D721Med (cell line): ENCODE measurements around the gene NEK1.

Source experiments
- DNase-seq: peaks from one replicate; pipeline ENCODE4 v3.0.0; 2011; ENCODE audit warnings: low spot score; ENCODE audit not compliant: insufficient read length
- FAIRE-seq: peaks from 2 replicates; lab custom pipeline; 2011; peaks lifted over from hg19 to GRCh38; lab: Jason Lieb, UNC
- TF ChIP-seq, protein P1 (sequence below): IDR thresholded peaks from 2 replicates; pipeline ENCODE4 v1.5.1; 2012; ENCODE audit warnings: mild to moderate bottlenecking, control low read depth; ENCODE audit not compliant: insufficient read depth; ENCODE audit errors: missing control alignments

The NEK1 gene

DNA sequence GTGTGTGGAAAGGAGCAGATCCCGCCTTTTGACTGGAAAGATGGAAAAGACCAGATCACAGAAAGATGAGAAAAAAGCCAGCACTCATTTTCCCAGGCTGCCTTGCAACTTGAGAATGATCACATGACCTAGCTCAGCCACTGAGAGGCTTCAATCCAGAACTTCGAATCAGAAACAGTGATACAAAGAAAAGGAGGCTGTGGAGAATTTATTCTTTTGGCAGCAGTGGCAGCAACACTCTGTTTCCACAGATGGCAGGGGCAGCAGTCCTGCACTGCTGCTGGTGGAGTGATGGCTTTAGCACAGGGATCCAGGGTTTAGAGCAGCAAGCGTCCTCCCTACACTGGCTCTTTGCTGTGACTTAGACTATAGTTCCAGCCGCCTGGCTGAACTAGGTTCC, 263.8 kb downstream of the NEK1 start:
- FAIRE-seq (no peak), DNase-seq (no peak)
- TF ChIP-seq, protein P1, sequence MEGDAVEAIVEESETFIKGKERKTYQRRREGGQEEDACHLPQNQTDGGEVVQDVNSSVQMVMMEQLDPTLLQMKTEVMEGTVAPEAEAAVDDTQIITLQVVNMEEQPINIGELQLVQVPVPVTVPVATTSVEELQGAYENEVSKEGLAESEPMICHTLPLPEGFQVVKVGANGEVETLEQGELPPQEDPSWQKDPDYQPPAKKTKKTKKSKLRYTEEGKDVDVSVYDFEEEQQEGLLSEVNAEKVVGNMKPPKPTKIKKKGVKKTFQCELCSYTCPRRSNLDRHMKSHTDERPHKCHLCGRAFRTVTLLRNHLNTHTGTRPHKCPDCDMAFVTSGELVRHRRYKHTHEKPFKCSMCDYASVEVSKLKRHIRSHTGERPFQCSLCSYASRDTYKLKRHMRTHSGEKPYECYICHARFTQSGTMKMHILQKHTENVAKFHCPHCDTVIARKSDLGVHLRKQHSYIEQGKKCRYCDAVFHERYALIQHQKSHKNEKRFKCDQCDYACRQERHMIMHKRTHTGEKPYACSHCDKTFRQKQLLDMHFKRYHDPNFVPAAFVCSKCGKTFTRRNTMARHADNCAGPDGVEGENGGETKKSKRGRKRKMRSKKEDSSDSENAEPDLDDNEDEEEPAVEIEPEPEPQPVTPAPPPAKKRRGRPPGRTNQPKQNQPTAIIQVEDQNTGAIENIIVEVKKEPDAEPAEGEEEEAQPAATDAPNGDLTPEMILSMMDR: no peak

DNA sequence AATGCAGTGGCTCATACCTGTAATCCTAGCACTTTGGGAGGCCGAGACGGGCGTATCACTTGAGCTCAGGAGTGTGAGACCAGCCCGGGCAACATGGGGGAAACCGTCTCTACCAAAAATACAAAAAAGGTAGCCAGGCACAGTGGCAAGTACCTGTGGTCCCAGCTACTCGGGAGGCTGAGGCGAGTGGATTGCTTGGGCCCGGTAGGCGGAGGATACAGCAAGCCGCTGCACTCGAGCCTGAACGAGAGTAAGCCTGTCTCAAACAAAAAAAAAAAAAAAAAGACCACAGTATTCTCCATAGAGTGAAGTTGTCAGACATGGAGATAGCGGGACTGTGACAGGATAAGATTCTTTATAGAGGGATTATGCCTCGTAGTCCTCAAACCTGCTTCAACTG, 265.5 kb downstream of the NEK1 start:
- TF ChIP-seq, protein P1: no peak
- DNase-seq: no peak
- FAIRE-seq: no peak

DNA sequence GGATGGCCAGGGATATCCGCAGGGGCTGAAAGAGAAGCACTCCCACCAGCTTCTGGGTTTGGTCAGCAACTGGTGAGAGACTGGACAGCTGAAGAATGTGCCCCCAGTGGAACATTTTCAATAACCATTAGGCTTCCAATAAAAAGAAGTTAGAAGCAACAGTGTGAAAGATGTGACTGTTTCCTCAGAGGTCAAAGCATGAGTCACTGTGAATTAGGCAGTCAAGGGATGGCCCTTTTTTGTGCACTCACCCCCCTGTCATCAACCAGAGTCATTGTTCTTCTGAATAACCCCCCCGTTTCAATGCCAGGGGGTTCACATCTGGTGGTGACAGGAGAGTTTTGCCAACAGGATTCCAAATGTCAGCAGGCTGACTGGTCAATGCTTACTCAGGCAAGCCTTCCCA, 267.1 kb downstream of the NEK1 start:
- TF ChIP-seq, protein P1: no peak
- DNase-seq (no peak), FAIRE-seq (no peak)
